Astrocyte of the spinal cord (primary cell): Measurements from ENCODE around the gene PPA1.

Experiments
- DNase-seq: peaks from one replicate; pipeline ENCODE4 v3.0.0; 2011; ENCODE audit warnings: low read depth, low spot score
- H3K4me3 ChIP-seq: 2 replicates; pipeline ENCODE4 v1.5.1; 2011; ENCODE audit warnings: low read depth, mild to moderate bottlenecking, low read length, moderate library complexity
- CTCF ChIP-seq: IDR thresholded peaks from 2 replicates; pipeline ENCODE4 v1.5.1; 2012; ENCODE audit warnings: low read depth, mild to moderate bottlenecking, low read length, inconsistent platforms
- in situ Hi-C: cut with HindIII; loops from 2 replicates; pipeline ENCODE4 v1.10.0; 2017; ENCODE audit warnings: low sequenced_read_pairs

The PPA1 gene

GRCh38 chr10:70206762-70207161 is 26.5 kb downstream of the PPA1 start:
- H3K4me3 ChIP-seq = no peak overlapping the region
- no peak for DNase-seq
- no peak for TF ChIP-seq CTCF
- in situ Hi-C loops = no loop called here

- in situ Hi-C loops = no loop called here
- H3K4me3 ChIP-seq = no peak overlapping the region
- DNase-seq = no peak
- TF ChIP-seq CTCF = no peak
These were observed 32.1 kb downstream of the PPA1 start for GRCh38 chr10:70201105-70201504.

- TF ChIP-seq CTCF = no peak
- H3K4me3 ChIP-seq = no peak overlapping the region
- in situ Hi-C loops = no loop called here
- no peak for DNase-seq
These were observed 34.3 kb downstream of the PPA1 start for GRCh38 chr10:70198696-70199466.

- TF ChIP-seq CTCF = no peak
- in situ Hi-C loops = no loop called here
- DNase-seq = no peak
- no peak overlapping the region for H3K4me3 ChIP-seq
These were observed 35.8 kb downstream of the PPA1 start for GRCh38 chr10:70197235-70197945.

- no peak overlapping the region for H3K4me3 ChIP-seq
- in situ Hi-C loops = no loop called here
- no peak for DNase-seq
- TF ChIP-seq CTCF = no peak
These were observed 39.8 kb downstream of the PPA1 start for GRCh38 chr10:70193391-70193844.

- H3K4me3 ChIP-seq = no peak overlapping the region
- in situ Hi-C loops = no loop called here
- DNase-seq = no peak
- no peak for TF ChIP-seq CTCF
These were observed 40.8 kb downstream of the PPA1 start for GRCh38 chr10:70192326-70192968.
